Uterus (tissue), 2 donors: ENCODE data around the gene SARDH.

Experiments used
- POLR2A ChIP-seq, 2 donors: fragments of 450-650 bp; IDR thresholded peaks; one replicate each; pipeline ENCODE4 v1.6.1; 2016; ENCODE audit warnings: antibody characterized with exemption in 2 of 2, mild to moderate bottlenecking in 1 of 2, moderate library complexity in 1 of 2
- TF ChIP-seq, protein P1 (sequence below), 4 experiments: fragments of 200-600 bp in 2 of 4; fragments of 450-650 bp in 2 of 4; sonication (generic) in 2 of 4; IDR thresholded peaks; one replicate each; pipeline ENCODE4 v1.5.1; 2016 to 2019; ENCODE audit warnings: antibody characterized with exemption in 4 of 4, mild to moderate bottlenecking in 2 of 4, moderate library complexity in 1 of 4

DNA sequence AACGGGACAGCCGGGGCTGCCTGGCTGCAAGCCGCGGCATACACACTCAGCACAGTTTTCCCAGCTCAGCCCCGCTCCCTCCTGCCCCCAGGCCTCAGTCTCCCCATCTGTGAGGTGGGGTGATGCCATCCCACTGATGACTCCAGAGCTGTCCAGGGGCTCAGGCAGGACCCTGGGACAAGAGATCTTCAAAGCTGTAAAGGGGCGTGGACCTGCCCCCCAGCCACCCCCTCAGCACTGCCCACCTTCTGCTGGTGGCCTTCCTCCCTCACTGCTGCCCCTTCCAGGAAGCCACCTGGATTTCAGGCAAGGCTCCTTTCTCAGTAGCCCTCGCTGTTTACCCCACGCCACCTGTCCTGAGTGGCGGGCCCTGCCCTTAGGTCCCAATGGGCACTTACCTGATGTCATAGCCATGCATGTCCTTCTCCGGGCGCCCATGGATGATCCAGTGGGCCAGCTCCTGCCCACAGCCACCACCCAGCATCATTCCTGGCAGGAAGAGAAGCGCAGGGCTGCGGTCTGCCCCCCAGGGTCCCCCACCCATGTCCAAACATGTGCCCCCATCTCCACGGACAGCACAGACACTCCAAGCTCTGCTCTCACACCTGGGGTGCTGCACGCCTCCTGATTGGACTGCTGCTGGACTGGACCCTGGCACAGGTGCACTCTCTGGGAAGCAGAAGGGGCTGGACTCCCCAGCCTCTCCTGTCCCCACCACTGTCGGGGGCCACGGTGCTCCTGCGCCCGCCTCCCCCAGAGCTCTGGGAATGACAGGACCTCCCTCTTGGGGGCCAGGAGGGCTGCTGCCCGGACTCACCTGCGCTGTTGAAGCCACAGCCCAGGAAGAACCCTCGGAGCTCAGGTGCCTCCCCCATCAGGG, 25.7 kb downstream of the SARDH start:
- TF ChIP-seq, protein P1, sequence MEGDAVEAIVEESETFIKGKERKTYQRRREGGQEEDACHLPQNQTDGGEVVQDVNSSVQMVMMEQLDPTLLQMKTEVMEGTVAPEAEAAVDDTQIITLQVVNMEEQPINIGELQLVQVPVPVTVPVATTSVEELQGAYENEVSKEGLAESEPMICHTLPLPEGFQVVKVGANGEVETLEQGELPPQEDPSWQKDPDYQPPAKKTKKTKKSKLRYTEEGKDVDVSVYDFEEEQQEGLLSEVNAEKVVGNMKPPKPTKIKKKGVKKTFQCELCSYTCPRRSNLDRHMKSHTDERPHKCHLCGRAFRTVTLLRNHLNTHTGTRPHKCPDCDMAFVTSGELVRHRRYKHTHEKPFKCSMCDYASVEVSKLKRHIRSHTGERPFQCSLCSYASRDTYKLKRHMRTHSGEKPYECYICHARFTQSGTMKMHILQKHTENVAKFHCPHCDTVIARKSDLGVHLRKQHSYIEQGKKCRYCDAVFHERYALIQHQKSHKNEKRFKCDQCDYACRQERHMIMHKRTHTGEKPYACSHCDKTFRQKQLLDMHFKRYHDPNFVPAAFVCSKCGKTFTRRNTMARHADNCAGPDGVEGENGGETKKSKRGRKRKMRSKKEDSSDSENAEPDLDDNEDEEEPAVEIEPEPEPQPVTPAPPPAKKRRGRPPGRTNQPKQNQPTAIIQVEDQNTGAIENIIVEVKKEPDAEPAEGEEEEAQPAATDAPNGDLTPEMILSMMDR (IDR thresholded peaks at IDR 0.05): no peak
- TF ChIP-seq POLR2A (IDR thresholded peaks at IDR 0.05): no peak
